SKM-1 treated with dmso at 0.1 percent for 144 hours (cell line): ENCODE measurements around the gene TNNC2.
"Not testable (repeated sequence)": the region's sequence is repeated elsewhere in the genome, so short reads cannot be mapped to it uniquely, and the experiment has no call there.

Source experiments
- DNase-seq: peaks from one replicate; lab custom pipeline; 2025; ENCODE audit not compliant: unreplicated experiment; lab: John Stamatoyannopoulos, UW

Gene TNNC2

GRCh38 chr20:45822857-45823256 is 4.3 kb downstream of the TNNC2 start:
- DNase-seq = no peak

- DNase-seq = no peak
Observed at GRCh38 chr20:45821947-45822346, 5.2 kb downstream of the TNNC2 start.

- DNase-seq = no peak
Observed at GRCh38 chr20:45819466-45819865, 7.6 kb downstream of the TNNC2 start.

GRCh38 chr20:45818239-45818638 is 8.9 kb downstream of the TNNC2 start:
- no peak for DNase-seq

- no peak for DNase-seq
Observed at GRCh38 chr20:45817376-45818194, 9.5 kb downstream of the TNNC2 start.

DNA sequence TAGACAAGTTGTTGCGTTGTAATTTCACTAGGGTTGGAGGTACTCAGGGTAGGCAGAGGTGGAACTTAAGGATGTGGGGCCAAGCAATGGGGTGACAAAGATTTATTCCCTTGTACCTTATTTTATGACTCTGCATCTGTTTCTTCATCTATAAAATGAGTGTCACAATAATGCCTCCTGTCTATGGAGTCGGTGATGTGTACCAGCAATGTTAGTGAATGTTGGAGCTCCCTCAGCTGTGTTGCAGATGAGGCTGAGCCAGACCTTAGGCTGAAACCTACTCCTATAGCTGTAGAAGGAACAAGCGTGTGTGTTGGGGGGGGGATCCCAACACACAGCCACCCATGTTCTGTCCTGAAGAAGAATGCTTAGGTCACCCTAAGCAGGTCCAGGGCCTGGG is 10.2 kb downstream of the TNNC2 start:
- DNase-seq = no peak

DNA sequence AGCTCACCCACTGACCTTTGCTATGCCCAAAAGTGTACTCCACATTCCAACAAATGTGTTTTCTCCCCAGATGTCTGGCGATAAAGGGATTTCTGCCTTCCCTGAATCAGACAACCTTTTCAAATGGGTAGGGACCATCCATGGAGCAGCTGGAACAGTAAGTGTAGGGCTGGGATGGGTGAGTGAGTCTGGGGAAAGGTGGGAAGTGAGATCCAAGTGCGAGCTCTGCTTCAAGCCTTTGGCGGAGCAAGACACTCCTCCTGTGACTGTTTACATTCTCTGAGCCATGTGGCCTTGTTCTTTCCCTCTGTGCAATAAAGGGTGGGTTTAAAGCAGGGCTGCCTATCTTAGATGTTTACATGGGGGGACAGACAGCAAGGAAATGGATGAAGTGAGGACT is 12.8 kb downstream of the TNNC2 start:
- no peak for DNase-seq

DNA sequence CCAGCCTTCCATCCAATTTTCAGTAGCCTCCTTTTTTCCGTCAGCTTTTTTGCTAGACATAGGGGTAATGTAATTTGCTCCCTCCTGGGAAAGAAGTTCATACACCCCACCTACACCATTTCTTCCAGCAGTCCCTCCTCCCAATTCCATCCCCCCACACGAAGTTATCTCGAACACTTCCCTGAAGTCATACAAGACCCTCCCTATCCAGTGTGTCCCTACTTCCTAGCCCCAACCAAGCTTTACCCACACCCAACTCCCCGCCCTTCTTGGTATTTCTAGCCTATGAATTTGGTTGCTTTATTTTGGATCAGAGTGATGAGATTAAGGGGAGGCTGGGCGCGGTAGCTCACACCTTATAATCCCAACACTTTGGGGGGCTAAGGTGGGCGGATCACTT is 13.6 kb downstream of the TNNC2 start:
- no peak for DNase-seq

GRCh38 chr20:45813006-45813340 is 14.1 kb downstream of the TNNC2 start:
- DNase-seq = no peak

DNA sequence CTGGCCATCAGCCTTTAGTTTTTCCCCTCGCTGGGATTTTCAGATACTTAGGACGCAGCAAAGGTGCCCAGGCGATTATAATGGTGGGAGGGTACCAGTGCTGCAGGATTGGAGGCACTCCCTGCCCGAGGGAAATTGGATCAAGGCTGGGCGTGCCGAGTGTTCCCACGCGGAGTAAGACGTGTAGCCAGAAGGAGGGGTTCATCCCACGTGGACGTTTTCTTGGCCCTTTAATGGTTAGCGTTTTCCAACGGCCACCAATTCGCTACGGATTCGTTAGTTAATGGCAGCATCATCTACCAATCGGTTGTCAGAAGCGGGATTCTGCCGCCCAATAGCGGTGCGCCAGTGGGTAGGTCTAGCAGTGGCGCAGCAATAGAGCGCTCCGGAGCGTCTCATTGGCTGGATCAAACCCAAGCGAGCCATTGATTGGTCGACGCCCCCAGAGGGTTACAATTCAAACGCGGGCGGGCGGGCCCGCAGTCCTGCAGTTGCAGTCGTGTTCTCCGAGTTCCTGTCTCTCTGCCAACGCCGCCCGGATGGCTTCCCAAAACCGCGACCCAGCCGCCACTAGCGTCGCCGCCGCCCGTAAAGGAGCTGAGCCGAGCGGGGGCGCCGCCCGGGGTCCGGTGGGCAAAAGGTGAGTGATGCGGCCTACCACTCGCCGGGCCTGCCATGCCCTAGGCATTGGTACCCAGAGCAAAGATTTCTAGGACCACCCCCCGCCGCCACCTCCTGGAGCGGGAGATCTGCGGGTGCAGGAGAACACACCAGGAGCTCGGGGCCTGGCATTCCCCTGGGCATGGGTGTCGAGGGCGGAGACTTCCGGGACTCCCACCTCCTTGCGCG is 14.7 kb downstream of the TNNC2 start, which contains the start of gene UBE2C:
UBE2C (plus strand) TSS at position 488 of the 849 bp plus-strand sequence; CDS start at position 540, 52 bp downstream.
- DNase-seq = no peak

DNA sequence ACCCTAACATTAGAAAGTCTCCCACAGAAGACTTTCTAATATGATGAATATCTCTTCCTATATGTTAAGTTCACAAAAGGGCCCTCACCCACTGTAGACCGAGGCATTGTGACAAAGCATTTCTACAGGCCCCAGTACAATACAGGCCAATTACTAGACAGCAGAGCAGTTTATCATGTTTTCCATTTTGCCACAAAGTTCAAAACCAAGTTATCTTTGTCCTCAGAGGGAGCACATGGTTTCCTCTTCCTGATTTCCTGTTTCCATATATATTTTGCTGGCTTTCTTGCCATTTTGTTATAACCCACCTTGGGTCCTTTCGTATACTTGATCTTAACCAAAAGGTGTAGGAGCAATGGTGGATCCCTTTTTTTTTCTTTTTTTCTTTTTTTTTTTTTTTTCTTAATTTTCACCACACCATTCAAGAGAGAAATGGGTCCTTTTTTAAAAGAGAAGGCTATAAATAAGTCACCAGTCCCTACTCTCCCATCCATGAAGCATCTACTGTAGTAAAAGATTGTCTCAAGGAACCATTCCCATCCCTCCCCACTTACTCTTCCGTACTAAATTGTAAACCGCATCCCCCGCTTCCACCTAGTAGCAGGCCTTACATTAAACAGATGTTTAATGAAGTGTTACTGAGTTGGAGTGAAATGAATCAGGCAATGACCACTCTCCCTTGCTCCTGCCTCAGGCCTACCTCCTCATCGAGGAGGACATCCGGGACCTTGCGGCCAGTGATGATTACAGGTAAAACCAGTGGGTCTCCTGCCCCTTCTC is 16.7 kb downstream of the TNNC2 start:
- no peak for DNase-seq

GRCh38 chr20:45801851-45802250 is 25.3 kb downstream of the TNNC2 start:
- DNase-seq = no peak

DNA sequence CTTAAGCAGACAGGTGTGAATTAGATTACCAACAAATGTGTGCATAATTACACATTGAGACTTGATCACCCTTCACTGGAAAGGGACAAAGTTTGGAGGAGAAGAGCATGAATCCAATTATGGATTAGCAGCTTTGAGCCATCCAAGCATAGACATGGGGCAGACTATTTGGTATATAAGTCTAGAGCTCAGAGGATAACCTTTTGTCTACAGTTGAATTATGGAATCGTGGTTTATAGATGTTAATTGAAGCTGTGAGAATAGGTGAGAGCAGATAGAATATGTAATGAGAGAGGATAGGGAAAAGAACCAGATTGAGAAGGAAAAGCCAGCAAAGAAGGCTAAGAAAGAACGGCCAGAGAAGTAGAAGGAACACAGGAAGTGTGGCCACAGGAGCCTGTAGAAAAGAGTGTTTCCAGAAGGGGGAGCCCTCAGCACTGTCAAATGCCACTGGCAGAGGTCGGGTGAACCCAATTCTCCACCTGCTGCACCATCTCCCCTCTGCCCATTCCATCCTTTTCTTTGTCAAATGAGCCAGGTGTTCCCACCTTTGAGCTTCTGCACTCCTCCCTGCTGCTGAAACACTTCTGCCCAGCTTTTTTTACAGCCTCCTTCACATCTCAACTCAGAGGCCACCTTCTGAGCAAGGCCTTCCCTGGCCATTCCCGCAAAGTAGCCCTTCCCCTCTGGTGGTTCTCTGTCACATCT is 28.0 kb downstream of the TNNC2 start:
- peak; percentile 47 for DNase-seq

DNA sequence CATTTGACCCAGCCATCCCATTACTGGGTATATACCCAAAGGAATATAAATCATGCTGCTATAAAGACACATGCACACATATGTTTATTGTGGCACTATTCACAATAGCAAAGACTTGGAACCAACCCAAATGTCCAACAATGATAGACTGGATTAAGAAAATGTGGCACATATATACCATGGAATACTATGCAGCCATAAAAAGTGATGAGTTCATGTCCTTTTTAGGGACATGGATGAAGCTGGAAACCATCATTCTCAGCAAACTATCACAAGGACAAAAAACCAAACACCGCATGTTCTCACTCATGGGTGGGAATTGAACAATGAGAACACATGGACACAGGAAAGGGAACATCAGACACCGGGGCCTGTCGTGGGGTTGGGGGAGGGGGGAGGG is 29.2 kb downstream of the TNNC2 start:
- not testable (repeated sequence) for DNase-seq

GRCh38 chr20:45797510-45797909 is 29.6 kb downstream of the TNNC2 start:
- not testable (repeated sequence) for DNase-seq

- no peak for DNase-seq
Observed at GRCh38 chr20:45796337-45797065, 30.6 kb downstream of the TNNC2 start.

- DNase-seq = peak; percentile 41
Observed at GRCh38 chr20:45792317-45793118, 34.6 kb downstream of the TNNC2 start.

DNA sequence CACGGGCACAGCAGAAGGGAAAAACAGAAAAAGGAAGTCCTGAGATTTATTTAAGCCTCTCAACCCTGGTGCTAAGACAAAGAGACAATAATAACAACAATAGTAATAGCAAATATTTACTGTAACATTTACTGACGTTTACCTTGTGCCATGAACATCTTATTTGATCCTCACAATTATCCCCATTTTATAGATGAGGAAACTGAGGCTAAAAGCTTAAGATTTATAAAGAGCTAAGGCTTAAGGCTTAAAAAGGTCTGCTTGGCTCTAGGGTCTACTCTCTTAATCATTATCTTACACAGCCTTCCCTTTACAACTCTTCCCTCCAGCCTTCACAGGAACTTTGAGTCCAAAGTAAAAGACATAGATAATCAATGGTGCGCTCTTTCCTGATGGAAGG is 38.8 kb downstream of the TNNC2 start:
- no peak for DNase-seq

DNA sequence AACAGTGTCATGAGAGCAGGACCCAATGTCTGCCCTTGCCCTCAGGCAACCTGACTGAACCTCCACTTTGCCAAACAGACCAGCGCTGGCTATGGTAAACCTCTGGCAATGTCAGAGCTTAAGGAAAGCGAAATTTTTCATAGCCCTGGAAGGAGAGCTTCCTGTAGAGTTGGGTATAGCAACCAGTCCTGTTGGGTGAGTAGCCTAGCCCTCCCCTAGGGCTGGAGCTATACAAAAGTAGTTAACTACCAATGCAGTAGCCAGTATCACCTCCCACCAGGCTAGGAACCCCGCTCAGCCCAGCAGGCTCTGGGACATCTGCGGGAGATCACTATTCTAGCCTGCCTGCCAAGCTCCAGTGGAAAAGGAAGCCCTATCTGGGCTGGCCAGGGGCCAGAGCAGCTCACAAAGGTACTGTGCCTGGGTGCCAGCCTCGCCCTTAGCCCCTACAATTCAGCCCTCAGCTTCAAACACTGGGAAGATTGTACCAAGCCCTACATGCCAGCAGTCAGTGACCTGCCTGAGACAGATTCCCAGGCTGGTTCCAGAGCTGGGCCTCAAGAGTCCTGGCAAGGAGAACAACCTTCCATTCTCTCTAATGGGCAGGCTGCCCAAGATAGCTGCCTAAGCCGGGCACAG is 43.3 kb downstream of the TNNC2 start:
- no peak for DNase-seq
